Neural crest cell (in vitro differentiated cells): ENCODE data around the gene SGO1. TPM values are rescaled to one million over a fixed set of nuclear protein-coding genes. Genes with fewer than 3 reads are reported as not detected.

Experiments used
- DNase-seq: peaks from one replicate; pipeline ENCODE4 v3.0.0; 2021; ENCODE audit warnings: low read depth, mixed read lengths, low spot score
- H3K27ac Mint-ChIP-seq: one replicate; pipeline ENCODE4 v1.8.0; 2021; ENCODE audit warnings: mild to moderate bottlenecking, mixed read lengths; ENCODE audit not compliant: unreplicated experiment
- H3K27me3 Mint-ChIP-seq: 2 replicates; pipeline ENCODE4 v1.8.0; 2021; ENCODE audit warnings: low read depth, mild to moderate bottlenecking, mixed read lengths
- H3K36me3 Mint-ChIP-seq: 2 replicates; pipeline ENCODE4 v1.8.0; 2021; ENCODE audit warnings: low read depth, mild to moderate bottlenecking, mixed read lengths
- H3K4me1 Mint-ChIP-seq: 2 replicates; pipeline ENCODE4 v1.8.0; 2021; ENCODE audit warnings: mixed read lengths
- H3K4me3 Mint-ChIP-seq: one replicate; pipeline ENCODE4 v1.8.0; 2021; ENCODE audit warnings: mild to moderate bottlenecking, mixed read lengths
- H3K9me3 Mint-ChIP-seq: 2 replicates; pipeline ENCODE4 v1.8.0; 2021; ENCODE audit warnings: mixed read lengths
- CTCF ChIP-seq: fragments of 200-600 bp; sonication (generic); conservative IDR thresholded peaks from 2 replicates; pipeline ENCODE4 v1.5.0; 2021; ENCODE audit warnings: antibody characterized with exemption, mild to moderate bottlenecking
- total RNA-seq: library from RNA; stranded (reverse); gene quantifications from 2 replicates; pipeline ENCODE4 v1.2.1, GENCODE V29; 2021

Gene SGO1
- total RNA-seq, 1 donor from 2014 or later = 34.8 TPM

DNA sequence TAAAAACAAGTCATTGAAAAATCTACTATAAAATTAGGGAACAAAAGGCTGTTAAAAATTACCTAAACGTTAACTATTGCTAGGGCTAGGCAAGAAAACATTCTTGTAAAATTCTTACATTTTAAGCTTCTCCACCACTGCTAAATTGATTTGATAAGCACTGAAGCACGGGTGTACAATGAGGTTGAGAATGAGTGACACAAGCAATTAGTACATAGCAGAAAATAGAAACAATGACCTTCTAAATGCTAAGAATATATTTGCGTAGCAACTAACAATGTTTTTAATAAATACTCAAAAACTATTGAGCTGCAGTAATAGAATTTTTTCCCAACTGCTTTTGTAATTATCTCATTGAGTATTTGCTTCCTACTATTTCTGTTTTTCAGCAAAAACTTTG, 4.7 kb downstream of the SGO1 start:
- Mint-ChIP-seq H3K27me3 (no peaks in the 10 kb centered on the region), H3K4me3 (no peak overlapping the region), H3K27ac (no peak overlapping the region), H3K9me3 (no peaks in the 10 kb centered on the region), H3K4me1 (no peaks in the 10 kb centered on the region), H3K36me3 (peaks cover 13% of the 10 kb centered on the region)
- TF ChIP-seq CTCF = no peak
- DNase-seq = no peak

DNA sequence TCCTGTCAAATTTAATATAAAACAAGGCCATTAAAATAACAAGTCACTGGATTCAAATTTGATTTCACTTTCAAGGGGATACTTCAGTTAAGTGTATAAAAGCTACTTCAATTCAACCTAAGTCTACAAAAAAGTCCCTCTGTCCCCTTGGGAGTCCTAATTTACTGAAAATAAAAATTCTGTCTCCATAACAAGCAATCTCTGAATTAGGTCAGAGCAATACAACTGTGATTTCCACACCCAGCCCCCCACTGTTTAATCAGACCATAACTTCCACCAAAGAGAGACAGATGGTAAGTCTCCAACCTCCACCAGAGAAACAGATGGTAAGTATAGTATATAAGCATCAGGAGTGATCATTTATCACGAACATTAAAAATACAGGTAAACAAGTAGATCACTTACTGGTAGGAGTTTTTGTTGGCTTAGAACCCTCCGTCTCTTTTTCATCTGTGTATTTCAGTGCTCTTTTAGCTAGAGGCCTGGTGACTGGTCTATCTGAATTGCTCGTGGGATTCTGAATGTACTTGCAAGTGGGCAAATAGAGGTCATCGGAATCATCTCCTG, 12.1 kb downstream of the SGO1 start:
- peaks cover 8% of the 10 kb centered on the region for H3K36me3 Mint-ChIP-seq
- no peak for TF ChIP-seq CTCF
- H3K4me3 Mint-ChIP-seq = no peak overlapping the region

GRCh38 chr3:20161714-20162113, 24.3 kb downstream of the SGO1 start:
- no peak overlapping the region for H3K27ac Mint-ChIP-seq
- no peak for DNase-seq
- H3K27me3 Mint-ChIP-seq = no peaks in the 10 kb centered on the region
- no peak for TF ChIP-seq CTCF
- no peaks in the 10 kb centered on the region for H3K4me1 Mint-ChIP-seq
- H3K36me3 Mint-ChIP-seq = peaks cover 18% of the 10 kb centered on the region
- H3K9me3 Mint-ChIP-seq = no peaks in the 10 kb centered on the region
- no peak overlapping the region for H3K4me3 Mint-ChIP-seq

More for the DNA sequence above, 12.1 kb downstream of the SGO1 start:
- no peak overlapping the region for H3K27ac Mint-ChIP-seq
- H3K4me1 Mint-ChIP-seq = no peaks in the 10 kb centered on the region
- no peak for DNase-seq
- no peaks in the 10 kb centered on the region for H3K27me3 Mint-ChIP-seq
- H3K9me3 Mint-ChIP-seq = no peaks in the 10 kb centered on the region

DNA sequence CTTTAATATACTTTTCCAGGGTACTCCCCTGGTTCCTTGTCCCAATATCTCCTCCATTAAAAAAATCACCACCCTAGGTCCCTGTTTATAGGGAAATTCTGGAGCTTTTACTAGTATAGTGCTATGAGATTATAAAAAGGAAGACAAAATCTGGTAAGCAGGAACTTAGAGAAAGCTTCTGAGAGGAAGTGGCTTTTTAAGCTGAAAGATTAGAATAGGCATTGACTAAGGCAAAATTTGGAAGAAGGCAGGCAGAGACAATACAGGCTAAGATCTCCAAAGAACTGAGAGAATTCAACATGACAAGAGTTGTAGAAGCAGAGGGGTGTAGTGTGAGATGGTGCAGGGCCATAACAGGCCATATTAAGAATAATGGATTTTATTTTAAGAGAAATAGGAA, 25.8 kb downstream of the SGO1 start:
- no peak for TF ChIP-seq CTCF
- Mint-ChIP-seq H3K4me1 (no peaks in the 10 kb centered on the region), H3K27me3 (no peaks in the 10 kb centered on the region), H3K9me3 (no peaks in the 10 kb centered on the region), H3K36me3 (peaks cover 16% of the 10 kb centered on the region), H3K27ac (no peak overlapping the region), H3K4me3 (no peak overlapping the region)
- no peak for DNase-seq

GRCh38 chr3:20154928-20155327, 31.1 kb downstream of the SGO1 start:
- no peak for DNase-seq
- H3K4me1 Mint-ChIP-seq = no peaks in the 10 kb centered on the region
- no peak overlapping the region for H3K27ac Mint-ChIP-seq
- no peaks in the 10 kb centered on the region for H3K27me3 Mint-ChIP-seq
- H3K9me3 Mint-ChIP-seq = no peaks in the 10 kb centered on the region
- no peak for TF ChIP-seq CTCF
- H3K4me3 Mint-ChIP-seq = no peak overlapping the region
- peaks cover 12% of the 10 kb centered on the region for H3K36me3 Mint-ChIP-seq
